SK-N-SH (cell line): ENCODE results near the gene CBX8. TPM values are rescaled to one million over a fixed set of nuclear protein-coding genes. Genes with fewer than 3 reads are reported as not detected.

Experiments
- CTCF ChIA-PET: fragments of 300-600, 350-600 bp; formaldehyde crosslinking; extraction: SDS; loops from one replicate; lab custom pipeline; 2021; lab: Yijun Ruan, JAX
- POLR2A ChIA-PET: fragments of 350-600 bp; sonication (Branson Sonifier 250); formaldehyde crosslinking; extraction: SDS; loops from one replicate; lab custom pipeline; 2020; ENCODE audit warnings: antibody characterized with exemption, inconsistent platforms; lab: Yijun Ruan, JAX
- DNase-seq: peaks from one replicate; pipeline ENCODE4 v3.0.0; 2012
- H2AFZ ChIP-seq: fragments of 200-600 bp; sonication (generic); 2 replicates; pipeline ENCODE4 v1.8.1; 2016; ENCODE audit warnings: antibody characterized with exemption, mild to moderate bottlenecking, low read depth
- H3F3A ChIP-seq: fragments of 200-600 bp; sonication (generic); replicated peaks from 2 replicates; pipeline ENCODE3; 2016; ENCODE audit warnings: antibody characterized with exemption, mild to moderate bottlenecking; ENCODE audit not compliant: insufficient read depth
- H3K27ac ChIP-seq, 2 experiments: fragments of 200-500 bp in 1 of 2; fragments of 200-600 bp in 1 of 2; sonication (Bioruptor generic) in 1 of 2; sonication (generic), shearing (Covaris generic) in 1 of 2; 2 replicates each; pipeline versions ENCODE4 v1.5.1 to v1.6.1; 2014 to 2016; ENCODE audit warnings: low read depth in 2 of 2, inconsistent platforms in 1 of 2, low read length in 1 of 2, mild to moderate bottlenecking in 1 of 2, mixed read lengths in 1 of 2
- H3K27me3 ChIP-seq: fragments of 200-600 bp; sonication (generic), shearing (Covaris generic); 2 replicates; pipeline ENCODE4 v1.6.1; 2016; ENCODE audit warnings: mixed run types; ENCODE audit not compliant: insufficient read depth
- H3K36me3 ChIP-seq, 2 experiments: fragments of 200-500 bp in 1 of 2; fragments of 200-600 bp in 1 of 2; sonication (Bioruptor generic) in 1 of 2; sonication (generic) in 1 of 2; replicated peaks in 1 of 2; 2 replicates each; pipeline versions ENCODE3 to v1.5.1; 2014 to 2016; ENCODE audit warnings: low read length in 1 of 2, mild to moderate bottlenecking in 1 of 2; ENCODE audit not compliant: insufficient read depth in 2 of 2, control insufficient read depth in 1 of 2
- H3K4me1 ChIP-seq, 2 experiments: fragments of 200-500 bp in 1 of 2; fragments of 200-600 bp in 1 of 2; sonication (Bioruptor generic) in 1 of 2; sonication (generic), shearing (Covaris generic) in 1 of 2; 2 replicates each; pipeline versions ENCODE4 v1.5.1 to v1.6.1; 2014 to 2016; ENCODE audit warnings: low read depth in 1 of 2, low read length in 1 of 2, mixed run types in 1 of 2; ENCODE audit not compliant: insufficient read depth in 2 of 2, control insufficient read depth in 1 of 2
- H3K4me2 ChIP-seq: fragments of 200-600 bp; sonication (generic), shearing (Covaris generic); 2 replicates; pipeline ENCODE4 v1.6.1; 2017; ENCODE audit warnings: mixed run types
- H3K4me3 ChIP-seq, 2 experiments: fragments of 200-500 bp in 1 of 2; fragments of 200-600 bp in 1 of 2; sonication (Bioruptor generic) in 1 of 2; sonication (generic), shearing (Covaris generic) in 1 of 2; 2 replicates each; pipeline versions ENCODE4 v1.5.1 to v1.8.1; 2014 to 2016; ENCODE audit warnings: low read depth in 2 of 2, inconsistent platforms in 1 of 2, low read length in 1 of 2, mild to moderate bottlenecking in 1 of 2, mixed read lengths in 1 of 2, moderate library complexity in 1 of 2
- H3K79me2 ChIP-seq: fragments of 200-600 bp; sonication (generic); 2 replicates; pipeline ENCODE4 v1.8.1; 2017; ENCODE audit warnings: mild to moderate bottlenecking; ENCODE audit not compliant: insufficient read depth
- H3K9ac ChIP-seq: fragments of 200-600 bp; sonication (generic); 2 replicates; pipeline ENCODE4 v1.6.1; 2017; ENCODE audit warnings: mixed run types
- H3K9me2 ChIP-seq: fragments of 200-600 bp; sonication (generic); 2 replicates; pipeline ENCODE4 v1.6.1; 2017; ENCODE audit warnings: mixed run types
- H3K9me3 ChIP-seq: fragments of 200-600 bp; sonication (generic); 2 replicates; pipeline ENCODE4 v1.6.1; 2017; ENCODE audit warnings: mixed run types, mild to moderate bottlenecking, moderate library complexity
- H4K20me1 ChIP-seq: fragments of 200-600 bp; sonication (generic); 2 replicates; pipeline ENCODE4 v1.6.1; 2017; ENCODE audit warnings: mild to moderate bottlenecking, mixed run types; ENCODE audit not compliant: insufficient read depth
- CHD2 ChIP-seq: fragments of 150-350 bp; IDR thresholded peaks from 2 replicates; pipeline ENCODE4 v1.6.1; 2018; ENCODE audit warnings: low read length; ENCODE audit not compliant: partially characterized antibody
- EP300 ChIP-seq, 2 experiments: IDR thresholded peaks; 2 replicates each; pipeline versions ENCODE4 v1.4.0 to v1.6.1; 2012; ENCODE audit warnings: borderline replicate concordance in 1 of 2, low read depth in 1 of 2, low read length in 1 of 2
- FOSL2 ChIP-seq: IDR thresholded peaks from 2 replicates; pipeline ENCODE4 v1.4.0; 2012; ENCODE audit warnings: low read depth, mild to moderate bottlenecking, moderate library complexity, borderline replicate concordance
- FOXJ3 ChIP-seq: sonication (generic); formaldehyde crosslinking; IDR thresholded peaks from 2 replicates; pipeline ENCODE4 v1.5.1; 2020; ENCODE audit warnings: mild to moderate bottlenecking, missing genetic modification reagents
- FOXM1 ChIP-seq: IDR thresholded peaks from 2 replicates; pipeline ENCODE4 v1.4.0; 2012; ENCODE audit warnings: low read depth, mild to moderate bottlenecking
- GABPA ChIP-seq: IDR thresholded peaks from 2 replicates; pipeline ENCODE4 v1.4.0; 2012; ENCODE audit warnings: low read depth, mild to moderate bottlenecking
- GATA2 ChIP-seq: sonication (generic); formaldehyde crosslinking; IDR thresholded peaks from 2 replicates; pipeline ENCODE4 v1.5.0; 2020; ENCODE audit warnings: mild to moderate bottlenecking, missing genetic modification reagents
- JUND ChIP-seq: IDR thresholded peaks from 2 replicates; pipeline ENCODE4 v1.4.0; 2012
- MEF2A ChIP-seq: IDR thresholded peaks from 2 replicates; pipeline ENCODE4 v1.4.0; 2012; ENCODE audit warnings: low read depth, borderline replicate concordance
- MXI1 ChIP-seq: IDR thresholded peaks from 2 replicates; pipeline ENCODE4 v1.6.1; 2012; ENCODE audit warnings: mild to moderate bottlenecking, low read depth, low read length, improper control_type of control experiment
- NFIC ChIP-seq: IDR thresholded peaks from 2 replicates; pipeline ENCODE4 v1.4.0; 2012; ENCODE audit warnings: borderline replicate concordance
- POLR2AphosphoS5 ChIP-seq: IDR thresholded peaks from 2 replicates; pipeline ENCODE4 v1.6.1; 2012; ENCODE audit warnings: low read depth, low read length
- RCOR1 ChIP-seq: fragments of 150-350 bp; IDR thresholded peaks from 2 replicates; pipeline ENCODE4 v1.6.1; 2017; ENCODE audit warnings: antibody characterized with exemption, low read length
- RFX5 ChIP-seq: IDR thresholded peaks from 2 replicates; pipeline ENCODE4 v1.6.1; 2012; ENCODE audit warnings: mild to moderate bottlenecking, improper control_type of control experiment, low read length
- RXRA ChIP-seq: IDR thresholded peaks from 2 replicates; pipeline ENCODE4 v1.4.0; 2012; ENCODE audit warnings: low read depth, mild to moderate bottlenecking, borderline replicate concordance
- SIN3A ChIP-seq: IDR thresholded peaks from 2 replicates; pipeline ENCODE4 v1.6.1; 2012; ENCODE audit warnings: low read depth, mild to moderate bottlenecking, low read length, moderate library complexity, borderline replicate concordance
- TCF12 ChIP-seq: IDR thresholded peaks from 2 replicates; pipeline ENCODE4 v1.4.0; 2012
- WGBS: methylation state at CpG from one replicate; pipeline ENCODE4 v1.1.6; 2017; ENCODE audit warnings: low lambda C conversion rate; 5-methylcytosine and 5-hydroxymethylcytosine counted together
- polyA plus RNA-seq, 3 experiments: library from polyadenylated mRNA; depleted of rRNA; stranded (reverse); fragments of >200 nt; gene quantifications; 2 replicates each; pipeline ENCODE4 v1.2.3, GENCODE V29; 2012
- TF ChIP-seq, protein P1 (sequence below): fragments of 150-350 bp; IDR thresholded peaks from 2 replicates; pipeline ENCODE4 v1.6.1; 2017; ENCODE audit warnings: antibody characterized with exemption, low read length, low read depth, borderline replicate concordance
- TF ChIP-seq, protein P2 (sequence below): IDR thresholded peaks from 2 replicates; pipeline ENCODE4 v1.4.0; 2012; ENCODE audit warnings: low read depth, borderline replicate concordance

The CBX8 gene
- polyA plus RNA-seq, 1 of the 3 experiments (the other 2 are of a cell fraction), result 2.9 TPM

DNA sequence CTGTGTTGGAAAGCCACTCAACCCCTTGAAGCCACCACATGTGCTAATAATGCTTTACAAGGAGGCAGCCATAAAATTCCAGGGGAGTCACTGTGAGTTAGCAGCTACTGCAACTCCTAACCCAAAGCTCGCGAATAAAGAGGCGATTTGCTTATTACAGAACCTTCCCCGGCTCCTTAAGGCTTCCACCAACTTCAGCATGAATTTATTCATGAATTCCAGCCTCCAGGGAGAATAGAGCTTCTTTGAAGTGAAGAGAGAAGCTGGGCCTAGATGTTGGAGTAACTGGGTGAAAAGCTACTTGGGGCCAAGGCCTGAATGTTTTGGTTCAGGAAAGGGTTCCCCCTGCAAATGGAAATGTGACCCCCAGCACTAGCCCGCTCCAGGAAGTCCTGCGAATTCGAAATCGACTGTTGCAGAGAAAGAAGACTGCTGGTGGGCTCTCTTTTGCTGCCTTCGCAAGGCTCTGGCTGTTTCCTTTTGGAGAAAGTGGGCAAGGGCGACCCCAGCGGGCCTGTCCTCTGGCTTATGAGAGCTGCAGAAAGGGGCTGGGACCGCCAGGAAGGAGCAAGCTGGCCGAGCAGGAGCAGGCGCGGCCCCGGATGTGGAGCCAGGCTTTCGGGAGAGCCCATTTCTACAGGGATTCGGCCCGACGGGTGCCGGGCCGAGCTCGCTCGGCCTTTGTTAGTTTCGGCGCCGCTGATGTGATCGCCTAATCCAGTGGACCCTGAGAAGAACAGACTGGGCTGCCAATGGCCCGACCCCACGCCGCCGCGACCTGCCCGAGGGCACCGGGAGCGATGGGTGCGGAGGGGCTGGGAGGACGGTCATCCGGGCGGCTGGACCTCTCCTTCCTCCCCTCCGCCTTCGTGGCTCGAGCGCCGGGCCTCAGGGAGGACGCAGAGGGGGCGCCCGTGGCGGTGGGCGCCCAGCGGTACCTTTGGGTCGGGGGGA, 7.6 kb downstream of the CBX8 start:
- CTCF ChIA-PET, result interaction anchor here (0.6 to 1.6 kb wide), 6 partner anchors 8 to 51 kb away, joined by 3 to 5 read pairs (median 3); partner anchors contain the start of genes CBX2 and CBX8
- no peak overlapping the region for H3K4me2 ChIP-seq

DNA sequence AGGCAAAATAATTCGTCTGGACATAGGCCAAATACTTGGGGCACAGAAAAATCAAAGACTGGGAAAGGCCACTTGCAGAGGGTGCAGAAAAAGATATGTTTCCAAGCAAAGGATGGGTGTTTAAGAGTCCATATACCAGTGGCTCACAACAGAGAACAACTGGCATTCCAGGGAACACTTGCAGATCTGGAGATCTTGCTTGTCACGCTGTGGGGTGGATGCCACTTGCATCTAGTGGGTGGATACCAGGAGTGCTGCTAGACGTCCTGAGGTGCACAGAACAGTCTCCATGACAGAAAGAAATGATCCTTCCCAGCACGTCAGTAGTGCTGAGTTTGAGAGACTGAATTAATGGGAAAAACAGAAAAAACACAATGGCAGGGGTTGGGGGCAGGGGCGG, 8.4 kb downstream of the CBX8 start:
- WGBS, result 67% methylated on average over 5 of the region's 5 CpGs
- Histone ChIP-seq H3K9me3 (no peaks in the 10 kb centered on the region), H3K36me3 (peaks cover 0 to 25% of the 10 kb centered on the region in 2 experiments), H3K79me2 (no peaks in the 10 kb centered on the region), H3K9me2 (no peaks in the 10 kb centered on the region), H3K4me2 (no peak overlapping the region), H3K9ac (no peak overlapping the region), H4K20me1 (peaks cover 17% of the 10 kb centered on the region), H3K4me1 (peaks cover 5 to 43% of the 10 kb centered on the region in 2 experiments; a peak in 3 of 4 replicates), H3K27me3 (no peaks in the 10 kb centered on the region), H2AFZ (no peak overlapping the region), H3K27ac (no peak overlapping the region; a peak in 1 of 4 replicates), H3K4me3 (no peak overlapping the region), H3F3A (peaks cover 12% of the 10 kb centered on the region)
- no peak for DNase-seq
- CTCF ChIA-PET, result interaction anchor here (1.1 to 1.6 kb wide), 3 partner anchors 9 to 23 kb away, joined by 3 to 5 read pairs (median 4); partner anchors contain the start of genes CBX2 and CBX8
- TF ChIP-seq RXRA (no peak), POLR2AphosphoS5 (no peak; the same call in 1 of the 2 replicates), NFIC (no peak), FOXJ3 (CRISPR knock-in tag) (no peak), JUND (no peak), MXI1 (no peak), FOXM1 (no peak), RCOR1 (no peak), FOSL2 (no peak), GABPA (no peak), MEF2A (no peak), CHD2 (no peak), RFX5 (no peak), TCF12 (no peak), SIN3A (no peak), GATA2 (CRISPR knock-in tag) (no peak)
- TF ChIP-seq, protein P1, sequence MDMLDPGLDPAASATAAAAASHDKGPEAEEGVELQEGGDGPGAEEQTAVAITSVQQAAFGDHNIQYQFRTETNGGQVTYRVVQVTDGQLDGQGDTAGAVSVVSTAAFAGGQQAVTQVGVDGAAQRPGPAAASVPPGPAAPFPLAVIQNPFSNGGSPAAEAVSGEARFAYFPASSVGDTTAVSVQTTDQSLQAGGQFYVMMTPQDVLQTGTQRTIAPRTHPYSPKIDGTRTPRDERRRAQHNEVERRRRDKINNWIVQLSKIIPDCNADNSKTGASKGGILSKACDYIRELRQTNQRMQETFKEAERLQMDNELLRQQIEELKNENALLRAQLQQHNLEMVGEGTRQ, result no peak
- TF ChIP-seq, protein P2, sequence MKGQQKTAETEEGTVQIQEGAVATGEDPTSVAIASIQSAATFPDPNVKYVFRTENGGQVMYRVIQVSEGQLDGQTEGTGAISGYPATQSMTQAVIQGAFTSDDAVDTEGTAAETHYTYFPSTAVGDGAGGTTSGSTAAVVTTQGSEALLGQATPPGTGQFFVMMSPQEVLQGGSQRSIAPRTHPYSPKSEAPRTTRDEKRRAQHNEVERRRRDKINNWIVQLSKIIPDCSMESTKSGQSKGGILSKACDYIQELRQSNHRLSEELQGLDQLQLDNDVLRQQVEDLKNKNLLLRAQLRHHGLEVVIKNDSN, result no peak
- POLR2A ChIA-PET, result interaction anchor here (1.0 kb wide), 1 partner anchor 56 kb away, joined by 3 read pairs; no protein-coding TSS in a partner anchor

More for the DNA sequence above, 7.6 kb downstream of the CBX8 start:
- Histone ChIP-seq H3K4me3 (no peak overlapping the region; a peak in 1 of 4 replicates), H3K27ac (no peak overlapping the region; a peak in 1 of 4 replicates), H3K27me3 (no peaks in the 10 kb centered on the region), H3K4me1 (peaks cover 11 to 50% of the 10 kb centered on the region in 2 experiments; a peak in 3 of 4 replicates), H3K9me2 (no peaks in the 10 kb centered on the region), H3K36me3 (peaks cover 0 to 25% of the 10 kb centered on the region in 2 experiments), H3F3A (peaks cover 12% of the 10 kb centered on the region), H2AFZ (no peak overlapping the region), H3K9ac (no peak overlapping the region), H3K79me2 (no peaks in the 10 kb centered on the region; the same call in 1 of the 2 replicates), H3K9me3 (no peaks in the 10 kb centered on the region), H4K20me1 (peaks cover 19% of the 10 kb centered on the region)
- 92% methylated on average over 35 of the region's 52 CpGs for WGBS
- no peak for DNase-seq
- POLR2A ChIA-PET, result interaction anchor here (1.0 to 1.3 kb wide), 2 partner anchors 9 to 55 kb away, joined by 3 read pairs; no protein-coding TSS in a partner anchor
- TF ChIP-seq, protein P2, result no peak
- TF ChIP-seq RFX5, result no peak
- TF ChIP-seq EP300 (IDR thresholded peaks at IDR 0.05; ENCODE audit: borderline replicate concordance in 1 of 2, low read depth in 1 of 2, low read length in 1 of 2), result no peak
